ENCODE measurements around the gene LRRC55.

DNA sequence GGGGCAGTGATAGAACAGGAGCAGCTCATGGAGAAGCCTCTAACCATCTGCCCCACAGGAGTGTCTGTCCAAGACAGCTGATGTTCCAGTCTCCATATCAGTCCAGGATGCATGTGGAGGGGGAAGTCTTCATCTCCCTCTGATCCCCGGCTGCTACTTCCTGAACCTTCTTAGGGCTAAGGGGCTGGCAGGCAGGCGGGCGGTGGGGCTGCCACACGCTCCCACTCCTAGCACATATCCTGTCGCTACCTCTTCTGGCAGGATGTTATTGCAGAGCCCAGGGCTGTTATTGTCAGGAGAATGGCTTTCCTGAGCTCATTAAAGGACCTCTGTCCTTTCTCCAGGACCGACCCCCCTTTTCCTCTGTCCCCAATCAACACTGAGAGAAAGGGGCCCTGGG, 25.4 kb downstream of the LRRC55 start:
- TF ChIP-seq ZNF701 (tag by site-specific recombination; IDR thresholded peaks at IDR 0.05) (no peak), ZNF610 (tag by site-specific recombination; IDR thresholded peaks at IDR 0.05; ENCODE audit: borderline replicate concordance) (no peak), ZBTB17 (tag by site-specific recombination; IDR thresholded peaks at IDR 0.05) (no peak), ZNF133 (tag by site-specific recombination; IDR thresholded peaks at IDR 0.05) (no peak), KLF16 (tag by site-specific recombination; IDR thresholded peaks at IDR 0.05) (no peak), ZNF426 (tag by site-specific recombination; IDR thresholded peaks at IDR 0.05) (no peak)
- TF ChIP-seq, protein P1, sequence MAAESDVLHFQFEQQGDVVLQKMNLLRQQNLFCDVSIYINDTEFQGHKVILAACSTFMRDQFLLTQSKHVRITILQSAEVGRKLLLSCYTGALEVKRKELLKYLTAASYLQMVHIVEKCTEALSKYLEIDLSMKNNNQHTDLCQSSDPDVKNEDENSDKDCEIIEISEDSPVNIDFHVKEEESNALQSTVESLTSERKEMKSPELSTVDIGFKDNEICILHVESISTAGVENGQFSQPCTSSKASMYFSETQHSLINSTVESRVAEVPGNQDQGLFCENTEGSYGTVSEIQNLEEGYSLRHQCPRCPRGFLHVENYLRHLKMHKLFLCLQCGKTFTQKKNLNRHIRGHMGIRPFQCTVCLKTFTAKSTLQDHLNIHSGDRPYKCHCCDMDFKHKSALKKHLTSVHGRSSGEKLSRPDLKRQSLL (tag by site-specific recombination; IDR thresholded peaks at IDR 0.05): no peak
- TF ChIP-seq, protein P2, sequence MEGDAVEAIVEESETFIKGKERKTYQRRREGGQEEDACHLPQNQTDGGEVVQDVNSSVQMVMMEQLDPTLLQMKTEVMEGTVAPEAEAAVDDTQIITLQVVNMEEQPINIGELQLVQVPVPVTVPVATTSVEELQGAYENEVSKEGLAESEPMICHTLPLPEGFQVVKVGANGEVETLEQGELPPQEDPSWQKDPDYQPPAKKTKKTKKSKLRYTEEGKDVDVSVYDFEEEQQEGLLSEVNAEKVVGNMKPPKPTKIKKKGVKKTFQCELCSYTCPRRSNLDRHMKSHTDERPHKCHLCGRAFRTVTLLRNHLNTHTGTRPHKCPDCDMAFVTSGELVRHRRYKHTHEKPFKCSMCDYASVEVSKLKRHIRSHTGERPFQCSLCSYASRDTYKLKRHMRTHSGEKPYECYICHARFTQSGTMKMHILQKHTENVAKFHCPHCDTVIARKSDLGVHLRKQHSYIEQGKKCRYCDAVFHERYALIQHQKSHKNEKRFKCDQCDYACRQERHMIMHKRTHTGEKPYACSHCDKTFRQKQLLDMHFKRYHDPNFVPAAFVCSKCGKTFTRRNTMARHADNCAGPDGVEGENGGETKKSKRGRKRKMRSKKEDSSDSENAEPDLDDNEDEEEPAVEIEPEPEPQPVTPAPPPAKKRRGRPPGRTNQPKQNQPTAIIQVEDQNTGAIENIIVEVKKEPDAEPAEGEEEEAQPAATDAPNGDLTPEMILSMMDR (tag by site-specific recombination; IDR thresholded peaks at IDR 0.05): no peak
- TF ChIP-seq, protein P3, sequence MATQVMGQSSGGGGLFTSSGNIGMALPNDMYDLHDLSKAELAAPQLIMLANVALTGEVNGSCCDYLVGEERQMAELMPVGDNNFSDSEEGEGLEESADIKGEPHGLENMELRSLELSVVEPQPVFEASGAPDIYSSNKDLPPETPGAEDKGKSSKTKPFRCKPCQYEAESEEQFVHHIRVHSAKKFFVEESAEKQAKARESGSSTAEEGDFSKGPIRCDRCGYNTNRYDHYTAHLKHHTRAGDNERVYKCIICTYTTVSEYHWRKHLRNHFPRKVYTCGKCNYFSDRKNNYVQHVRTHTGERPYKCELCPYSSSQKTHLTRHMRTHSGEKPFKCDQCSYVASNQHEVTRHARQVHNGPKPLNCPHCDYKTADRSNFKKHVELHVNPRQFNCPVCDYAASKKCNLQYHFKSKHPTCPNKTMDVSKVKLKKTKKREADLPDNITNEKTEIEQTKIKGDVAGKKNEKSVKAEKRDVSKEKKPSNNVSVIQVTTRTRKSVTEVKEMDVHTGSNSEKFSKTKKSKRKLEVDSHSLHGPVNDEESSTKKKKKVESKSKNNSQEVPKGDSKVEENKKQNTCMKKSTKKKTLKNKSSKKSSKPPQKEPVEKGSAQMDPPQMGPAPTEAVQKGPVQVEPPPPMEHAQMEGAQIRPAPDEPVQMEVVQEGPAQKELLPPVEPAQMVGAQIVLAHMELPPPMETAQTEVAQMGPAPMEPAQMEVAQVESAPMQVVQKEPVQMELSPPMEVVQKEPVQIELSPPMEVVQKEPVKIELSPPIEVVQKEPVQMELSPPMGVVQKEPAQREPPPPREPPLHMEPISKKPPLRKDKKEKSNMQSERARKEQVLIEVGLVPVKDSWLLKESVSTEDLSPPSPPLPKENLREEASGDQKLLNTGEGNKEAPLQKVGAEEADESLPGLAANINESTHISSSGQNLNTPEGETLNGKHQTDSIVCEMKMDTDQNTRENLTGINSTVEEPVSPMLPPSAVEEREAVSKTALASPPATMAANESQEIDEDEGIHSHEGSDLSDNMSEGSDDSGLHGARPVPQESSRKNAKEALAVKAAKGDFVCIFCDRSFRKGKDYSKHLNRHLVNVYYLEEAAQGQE (tag by site-specific recombination; IDR thresholded peaks at IDR 0.05): no peak
- TF ChIP-seq, protein P4, sequence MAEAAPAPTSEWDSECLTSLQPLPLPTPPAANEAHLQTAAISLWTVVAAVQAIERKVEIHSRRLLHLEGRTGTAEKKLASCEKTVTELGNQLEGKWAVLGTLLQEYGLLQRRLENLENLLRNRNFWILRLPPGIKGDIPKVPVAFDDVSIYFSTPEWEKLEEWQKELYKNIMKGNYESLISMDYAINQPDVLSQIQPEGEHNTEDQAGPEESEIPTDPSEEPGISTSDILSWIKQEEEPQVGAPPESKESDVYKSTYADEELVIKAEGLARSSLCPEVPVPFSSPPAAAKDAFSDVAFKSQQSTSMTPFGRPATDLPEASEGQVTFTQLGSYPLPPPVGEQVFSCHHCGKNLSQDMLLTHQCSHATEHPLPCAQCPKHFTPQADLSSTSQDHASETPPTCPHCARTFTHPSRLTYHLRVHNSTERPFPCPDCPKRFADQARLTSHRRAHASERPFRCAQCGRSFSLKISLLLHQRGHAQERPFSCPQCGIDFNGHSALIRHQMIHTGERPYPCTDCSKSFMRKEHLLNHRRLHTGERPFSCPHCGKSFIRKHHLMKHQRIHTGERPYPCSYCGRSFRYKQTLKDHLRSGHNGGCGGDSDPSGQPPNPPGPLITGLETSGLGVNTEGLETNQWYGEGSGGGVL (tag by site-specific recombination; IDR thresholded peaks at IDR 0.05): no peak
